Neuron (in vitro differentiated cells): ENCODE data around the gene SYNM.

Source experiments
- H2AFZ ChIP-seq: one replicate; pipeline ENCODE4 v1.6.1; 2013; ENCODE audit warnings: low read depth, mild to moderate bottlenecking, inconsistent platforms, low read length, moderate library complexity
- H3K27me3 ChIP-seq: one replicate; pipeline ENCODE4 v1.6.1; 2013; ENCODE audit warnings: low read length; ENCODE audit not compliant: insufficient read depth
- H3K36me3 ChIP-seq: one replicate; pipeline ENCODE4 v1.6.1; 2013; ENCODE audit warnings: low read length; ENCODE audit not compliant: insufficient read depth
- H3K4me1 ChIP-seq: one replicate; pipeline ENCODE4 v1.6.1; 2013; ENCODE audit warnings: low read length; ENCODE audit not compliant: insufficient read depth
- H3K4me3 ChIP-seq: 2 replicates; pipeline ENCODE4 v1.5.1; 2013; ENCODE audit warnings: mild to moderate bottlenecking, low read length, moderate library complexity
- H3K9me3 ChIP-seq: one replicate; pipeline ENCODE4 v1.6.1; 2013; ENCODE audit warnings: low read length

Gene SYNM

DNA sequence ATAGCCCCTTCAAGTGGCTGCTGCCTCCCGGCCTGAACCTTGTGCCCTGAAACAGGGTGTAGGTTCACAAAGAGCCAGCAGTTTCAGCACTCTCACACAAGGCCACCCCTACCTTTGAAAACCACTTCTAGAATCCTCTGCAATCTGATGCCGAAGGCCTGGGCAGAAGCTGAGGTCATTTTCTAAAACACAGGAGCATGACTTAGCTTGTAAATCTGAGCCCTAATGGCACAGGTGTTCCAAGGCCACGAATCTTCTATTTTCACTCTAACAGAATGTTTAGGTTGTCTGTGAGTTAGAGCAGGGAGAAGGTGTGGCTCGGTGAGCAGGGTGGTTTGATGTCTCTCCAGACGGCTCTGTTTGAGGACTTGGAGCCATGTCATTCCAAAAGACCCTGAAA is 62.3 kb downstream of the SYNM start:
- peaks cover 25% of the 10 kb centered on the region for H3K36me3 ChIP-seq
- no peaks in the 10 kb centered on the region for H3K4me1 ChIP-seq
- no peaks in the 10 kb centered on the region for H3K9me3 ChIP-seq
- no peak overlapping the region for H3K4me3 ChIP-seq
- no peak overlapping the region for H2AFZ ChIP-seq
- no peaks in the 10 kb centered on the region for H3K27me3 ChIP-seq

DNA sequence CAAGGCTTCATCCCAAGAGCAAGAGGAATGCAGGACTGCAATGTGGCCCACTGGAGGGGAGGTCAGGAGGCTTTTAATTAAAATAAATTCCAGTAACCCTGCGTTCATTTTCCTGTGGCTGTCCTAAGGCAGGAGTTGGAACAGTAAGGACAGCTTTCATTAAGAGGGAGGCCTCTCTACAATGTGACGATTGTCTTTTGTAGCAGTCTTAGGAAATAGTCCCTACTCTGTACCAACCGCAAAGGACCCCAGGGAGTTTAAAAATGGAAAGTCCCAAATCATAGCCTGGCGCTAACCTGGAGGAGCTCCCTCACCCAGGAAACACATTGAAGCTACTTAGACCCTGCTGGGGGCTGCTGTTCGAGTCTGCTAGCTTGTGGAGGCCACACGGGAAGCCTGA is 62.8 kb downstream of the SYNM start:
- Histone ChIP-seq H3K9me3 (no peaks in the 10 kb centered on the region), H3K36me3 (peaks cover 21% of the 10 kb centered on the region)

DNA sequence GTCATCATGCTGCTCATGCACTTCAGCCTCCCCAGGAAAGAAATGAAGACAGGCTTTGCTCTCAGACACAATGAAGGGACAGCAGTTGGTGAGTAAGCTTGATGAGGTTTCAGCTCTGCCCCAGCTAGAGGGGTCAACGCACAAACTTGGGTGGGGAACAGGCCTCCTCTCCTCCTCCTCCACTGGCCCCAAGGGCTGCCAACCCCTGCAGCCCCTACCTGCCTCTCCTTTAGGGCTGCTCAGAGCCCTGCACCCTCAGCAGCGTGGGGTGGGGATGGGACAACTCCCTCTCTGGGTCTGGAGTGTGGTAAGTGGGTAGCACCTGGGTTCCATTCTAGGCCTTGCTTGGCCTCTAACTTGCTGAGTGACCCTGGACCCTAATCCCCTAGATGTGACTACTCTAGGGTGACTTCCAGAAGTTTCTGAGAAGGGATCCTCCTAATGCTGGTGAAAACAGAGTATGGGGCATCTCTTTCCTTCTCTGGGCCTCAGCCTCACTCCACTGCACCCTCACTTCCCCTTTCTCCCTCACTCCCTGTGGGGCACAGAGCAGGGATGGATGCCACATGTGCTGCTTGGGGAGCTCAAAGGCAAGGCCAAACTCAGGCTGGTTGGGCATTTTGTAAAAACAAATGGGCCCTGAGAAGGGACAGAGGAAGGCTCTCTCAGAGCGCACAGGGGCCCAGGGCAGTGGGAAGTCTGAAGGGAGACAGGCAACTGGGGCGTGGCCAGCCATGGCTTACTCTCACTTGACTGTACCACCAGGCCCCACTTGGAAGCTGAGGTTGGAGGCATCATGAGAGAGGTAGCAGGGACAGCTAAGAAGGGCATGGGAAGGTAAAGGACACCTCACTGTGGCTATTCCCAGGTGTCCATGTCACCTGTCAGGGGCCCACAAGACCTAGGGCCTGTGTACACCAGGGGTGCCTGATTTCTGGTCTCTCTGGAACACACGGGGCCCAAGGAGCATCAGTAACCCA is 64.0 kb downstream of the SYNM start:
- no peaks in the 10 kb centered on the region for H3K27me3 ChIP-seq
- no peaks in the 10 kb centered on the region for H3K9me3 ChIP-seq
- H3K36me3 ChIP-seq = peaks cover 26% of the 10 kb centered on the region
- H3K4me1 ChIP-seq = no peaks in the 10 kb centered on the region
- H2AFZ ChIP-seq = no peak overlapping the region
- H3K4me3 ChIP-seq = no peak overlapping the region

More for the DNA sequence above, 62.8 kb downstream of the SYNM start:
- H3K4me3 ChIP-seq = no peak overlapping the region
- H2AFZ ChIP-seq = no peak overlapping the region
- H3K4me1 ChIP-seq = no peaks in the 10 kb centered on the region
- no peaks in the 10 kb centered on the region for H3K27me3 ChIP-seq

DNA sequence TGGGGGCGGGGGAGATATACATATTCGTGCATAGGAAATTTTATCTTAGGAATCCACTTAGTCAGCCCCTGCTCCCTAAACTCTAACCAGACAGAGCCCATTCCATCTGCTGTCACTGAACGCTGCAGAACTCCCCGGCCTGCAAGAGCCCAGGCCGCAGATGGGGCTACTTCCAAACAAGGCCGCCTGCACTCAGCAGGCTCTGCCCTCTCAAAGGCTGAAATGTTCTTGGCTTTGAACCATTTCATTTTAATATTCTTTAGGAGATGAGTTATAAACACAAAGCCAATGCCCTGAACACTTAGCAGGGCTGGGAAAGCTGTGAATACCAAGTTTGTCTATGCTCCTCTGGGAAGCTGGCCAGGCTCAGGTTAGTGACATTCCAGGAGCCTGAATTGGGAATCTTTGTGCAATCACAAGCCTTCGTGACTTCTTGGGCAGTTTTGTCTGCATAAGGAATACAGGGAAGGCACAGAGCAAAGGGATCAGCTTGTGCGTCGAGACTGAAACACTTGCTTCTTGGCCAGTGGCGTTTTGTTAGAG is 65.0 kb downstream of the SYNM start:
- H3K9me3 ChIP-seq = no peaks in the 10 kb centered on the region
- H3K36me3 ChIP-seq = peaks cover 34% of the 10 kb centered on the region
- H3K4me1 ChIP-seq = no peaks in the 10 kb centered on the region

DNA sequence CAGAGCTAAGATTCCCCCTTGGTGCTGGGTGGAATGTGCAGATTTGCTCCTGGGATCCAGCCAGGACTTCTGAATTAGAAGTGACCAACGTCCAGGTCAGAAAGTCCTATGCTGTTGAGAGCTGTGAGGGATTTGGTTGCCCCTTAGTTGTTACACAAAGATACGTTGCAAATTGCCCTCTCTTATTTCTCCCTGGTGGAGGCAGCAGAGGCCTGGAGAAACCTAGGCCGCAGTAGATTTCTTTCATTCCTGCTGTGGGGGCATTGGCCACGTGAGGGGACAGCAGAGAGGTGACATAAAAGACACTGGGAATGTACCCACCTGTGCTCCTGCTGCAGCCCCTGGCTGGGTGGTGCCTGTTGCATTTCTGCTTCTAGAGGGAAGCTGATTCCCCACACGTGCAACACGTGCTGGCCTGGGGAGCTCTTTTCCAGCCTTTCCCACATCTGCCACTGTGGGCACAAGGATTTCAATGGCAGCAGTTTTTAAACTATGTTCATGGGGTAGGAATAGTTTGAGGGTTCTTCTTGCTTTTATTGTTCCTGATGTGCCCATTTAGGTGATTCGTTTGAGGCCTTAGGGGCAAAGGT is 65.7 kb downstream of the SYNM start:
- Histone ChIP-seq H3K9me3 (no peaks in the 10 kb centered on the region), H3K4me1 (no peaks in the 10 kb centered on the region), H3K4me3 (no peak overlapping the region), H3K27me3 (no peaks in the 10 kb centered on the region), H3K36me3 (peaks cover 39% of the 10 kb centered on the region), H2AFZ (no peak overlapping the region)

More for the DNA sequence above, 65.0 kb downstream of the SYNM start:
- Histone ChIP-seq H3K4me3 (no peak overlapping the region), H3K27me3 (no peaks in the 10 kb centered on the region), H2AFZ (no peak overlapping the region)

DNA sequence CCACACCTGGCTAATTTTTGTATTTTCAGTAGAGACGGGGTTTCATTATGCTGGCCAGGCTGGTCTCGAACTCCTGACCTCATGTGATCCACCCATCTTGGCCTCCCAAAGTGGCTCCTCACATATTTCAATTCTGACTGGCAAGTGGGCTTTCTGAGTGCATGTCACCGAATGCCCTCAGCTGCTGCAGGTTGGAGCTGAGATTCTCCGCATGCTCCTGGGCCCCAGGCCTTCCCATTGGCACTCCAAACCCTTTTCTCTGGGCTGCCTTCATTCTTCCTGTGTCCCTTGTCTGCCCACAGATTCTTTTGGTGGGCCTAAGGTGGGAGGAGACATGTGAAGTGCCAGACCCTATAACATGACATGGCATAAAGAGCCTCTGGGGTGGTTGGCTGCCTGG is 67.3 kb downstream of the SYNM start:
- no peaks in the 10 kb centered on the region for H3K9me3 ChIP-seq
- no peaks in the 10 kb centered on the region for H3K4me1 ChIP-seq
- no peak overlapping the region for H2AFZ ChIP-seq
- H3K4me3 ChIP-seq = no peak overlapping the region
- peaks cover 27% of the 10 kb centered on the region for H3K36me3 ChIP-seq
- no peaks in the 10 kb centered on the region for H3K27me3 ChIP-seq

DNA sequence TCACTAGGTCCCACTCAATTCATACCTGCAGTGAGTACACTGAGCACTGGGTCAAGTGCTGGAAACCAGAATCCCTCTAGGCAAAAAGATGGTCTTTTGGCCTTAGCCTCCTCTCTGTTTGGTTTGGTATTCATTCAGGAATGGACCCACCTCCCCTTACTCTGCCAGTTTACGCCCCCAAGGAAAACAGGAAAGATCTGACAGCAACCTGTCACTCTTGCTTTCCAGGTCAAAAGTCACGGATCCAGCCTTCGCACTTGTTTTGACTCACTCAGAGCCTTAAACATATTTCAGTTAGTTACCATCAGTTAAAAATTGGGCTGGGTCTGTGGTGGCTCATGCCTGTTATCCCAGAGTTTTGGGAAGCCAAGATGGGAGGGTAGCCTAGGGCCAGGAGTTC is 68.1 kb downstream of the SYNM start:
- H2AFZ ChIP-seq = no peak overlapping the region
- H3K9me3 ChIP-seq = no peaks in the 10 kb centered on the region
- no peaks in the 10 kb centered on the region for H3K27me3 ChIP-seq
- peaks cover 23% of the 10 kb centered on the region for H3K36me3 ChIP-seq
- no peak overlapping the region for H3K4me3 ChIP-seq
- no peaks in the 10 kb centered on the region for H3K4me1 ChIP-seq

DNA sequence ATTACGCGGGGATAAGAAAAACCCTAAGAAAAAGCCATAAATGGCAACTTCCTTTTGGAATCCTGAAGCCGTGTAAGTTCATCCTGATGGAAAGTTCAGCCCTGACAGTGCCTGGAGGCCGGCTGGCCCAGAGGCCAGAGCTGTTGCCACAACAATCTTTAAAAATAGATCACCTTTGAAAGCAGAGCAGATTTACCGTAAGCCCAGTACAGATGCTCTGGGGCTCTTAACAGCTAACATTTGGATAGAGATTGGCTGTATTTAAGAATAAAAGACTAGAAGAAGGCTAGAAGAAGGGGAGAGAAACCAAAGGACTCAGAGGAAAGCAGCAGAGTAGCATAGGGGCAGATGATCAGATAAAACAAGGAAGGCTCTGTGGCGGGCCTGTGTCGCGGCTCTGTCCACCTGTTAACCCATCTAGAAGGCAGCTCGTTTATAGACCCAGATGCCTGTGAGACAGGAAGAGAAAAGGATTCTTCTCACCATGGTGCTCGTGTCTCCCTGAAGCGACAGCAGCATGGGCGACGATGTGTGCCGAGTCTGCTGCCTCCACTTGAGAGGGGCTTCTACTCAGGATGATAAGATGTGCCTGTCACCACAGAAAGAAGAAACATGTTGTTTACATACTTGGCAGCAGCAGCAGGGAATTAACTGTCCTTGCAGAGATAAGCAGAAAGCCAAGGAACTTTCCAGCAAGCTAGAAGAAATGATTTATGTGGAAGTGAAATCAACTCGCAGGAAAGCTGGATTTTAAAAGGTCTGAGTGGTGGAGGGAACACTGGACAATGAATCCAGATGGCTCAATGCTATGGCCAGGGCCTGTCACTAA is 69.9 kb downstream of the SYNM start:
- no peaks in the 10 kb centered on the region for H3K4me1 ChIP-seq
- no peaks in the 10 kb centered on the region for H3K27me3 ChIP-seq
- no peaks in the 10 kb centered on the region for H3K9me3 ChIP-seq
- H3K4me3 ChIP-seq = no peak overlapping the region
- H3K36me3 ChIP-seq = peaks cover 23% of the 10 kb centered on the region
- no peak overlapping the region for H2AFZ ChIP-seq

DNA sequence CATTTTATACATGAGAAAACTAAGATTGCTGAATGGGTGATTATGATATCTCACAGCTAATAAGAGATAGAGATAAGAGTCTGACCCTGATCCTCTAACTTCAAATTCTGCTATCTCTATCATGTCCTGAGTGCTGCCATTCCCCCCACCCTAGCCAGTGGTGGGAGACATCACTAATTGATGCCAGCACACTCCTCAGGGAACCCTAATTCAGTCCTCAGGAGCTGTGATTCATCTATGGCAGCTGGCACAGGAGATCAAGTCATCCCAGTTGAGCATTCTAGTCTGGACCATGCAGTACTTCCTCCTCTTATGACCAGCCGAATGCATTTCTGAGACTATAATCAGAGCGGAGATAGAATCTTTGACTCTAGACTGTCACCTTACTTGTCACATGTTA is 71.9 kb downstream of the SYNM start:
- Histone ChIP-seq H3K4me1 (no peaks in the 10 kb centered on the region), H2AFZ (no peak overlapping the region), H3K9me3 (no peaks in the 10 kb centered on the region), H3K27me3 (no peaks in the 10 kb centered on the region), H3K36me3 (peaks cover 18% of the 10 kb centered on the region), H3K4me3 (no peak overlapping the region)

DNA sequence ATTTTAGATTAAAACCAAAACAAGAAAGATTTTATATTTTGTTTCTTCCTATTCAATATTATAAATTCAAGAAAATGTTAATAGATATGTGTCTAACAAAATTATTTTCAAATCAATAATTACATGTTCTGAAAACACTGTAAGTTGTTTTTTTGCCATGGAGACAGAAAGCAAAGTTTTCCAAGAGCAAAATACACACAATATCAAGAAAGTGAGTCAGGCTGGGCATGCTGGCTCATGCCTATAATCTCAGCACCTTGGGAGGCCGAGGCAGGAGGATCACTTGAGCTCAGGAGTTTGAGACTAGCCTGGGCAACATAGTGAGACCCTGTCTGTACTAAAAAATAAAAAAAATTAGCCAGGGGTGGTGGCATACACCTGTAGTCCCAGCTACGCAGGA is 72.8 kb downstream of the SYNM start:
- Histone ChIP-seq H3K9me3 (no peaks in the 10 kb centered on the region), H3K36me3 (peaks cover 18% of the 10 kb centered on the region), H2AFZ (no peak overlapping the region), H3K27me3 (no peaks in the 10 kb centered on the region), H3K4me3 (no peak overlapping the region), H3K4me1 (no peaks in the 10 kb centered on the region)

DNA sequence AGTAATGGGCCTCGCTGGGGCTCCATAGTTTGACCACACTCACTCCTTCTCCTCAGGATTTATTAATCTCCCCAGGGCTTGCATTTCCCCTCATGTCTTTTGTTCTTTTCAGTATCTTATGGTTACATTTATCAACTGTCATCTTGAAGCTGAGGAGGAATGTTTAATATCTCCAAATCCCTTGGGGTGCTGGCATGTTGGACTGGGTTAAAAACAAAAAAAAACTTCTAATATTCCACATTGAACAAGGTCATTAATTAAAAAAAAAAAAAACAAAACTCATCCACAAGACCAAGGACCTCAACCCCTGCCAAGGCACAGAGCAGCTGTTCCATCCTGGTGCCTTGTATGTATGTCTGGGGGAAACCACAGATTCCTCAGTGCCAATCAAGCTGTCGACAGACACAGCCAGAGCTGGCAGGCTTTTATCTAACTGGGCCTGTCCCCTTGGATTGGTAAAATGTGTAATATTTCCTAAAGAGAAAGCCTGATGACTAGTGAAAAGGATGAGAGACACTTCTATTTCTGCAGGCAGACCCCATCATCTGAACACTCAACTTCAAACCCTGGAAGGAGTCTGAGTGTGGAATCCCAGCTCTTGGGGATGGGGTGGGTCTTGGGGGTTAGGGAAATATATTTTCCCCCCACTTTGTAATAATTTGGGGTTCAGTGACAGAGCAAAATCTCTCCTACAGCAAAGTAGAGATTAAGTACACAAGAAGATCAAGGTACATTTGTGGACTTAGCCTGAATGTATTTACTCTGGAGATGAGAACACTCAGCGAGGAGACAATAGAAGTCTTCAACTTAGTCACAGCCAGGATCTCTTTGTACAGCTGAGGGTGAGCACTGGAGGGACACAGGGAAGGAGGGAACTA is 75.4 kb downstream of the SYNM start:
- no peaks in the 10 kb centered on the region for H3K27me3 ChIP-seq
- H3K4me1 ChIP-seq = no peaks in the 10 kb centered on the region
- H3K36me3 ChIP-seq = peaks cover 3% of the 10 kb centered on the region
- H2AFZ ChIP-seq = no peak overlapping the region
- no peak overlapping the region for H3K4me3 ChIP-seq
- H3K9me3 ChIP-seq = no peaks in the 10 kb centered on the region

DNA sequence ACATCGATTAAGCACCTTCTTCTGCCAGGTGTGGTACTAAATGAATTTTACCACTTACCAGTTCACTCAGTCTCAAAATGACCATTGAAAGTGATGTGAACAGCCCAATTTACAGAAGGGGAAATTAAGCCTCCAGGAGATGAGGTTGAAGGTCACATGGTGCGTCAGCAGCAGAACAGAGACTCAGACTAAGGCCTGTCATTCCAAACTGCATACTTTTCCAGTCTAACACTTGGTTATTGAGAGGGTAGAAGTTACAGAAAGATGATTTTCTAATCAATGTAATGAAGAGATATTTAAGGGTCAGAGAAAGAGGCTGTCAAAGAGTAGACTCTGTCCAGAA is 76.1 kb downstream of the SYNM start:
- Histone ChIP-seq H3K4me1 (no peaks in the 10 kb centered on the region), H3K36me3 (peaks cover 2% of the 10 kb centered on the region), H3K9me3 (no peaks in the 10 kb centered on the region), H3K27me3 (no peaks in the 10 kb centered on the region), H2AFZ (no peak overlapping the region), H3K4me3 (no peak overlapping the region)
